CD4-positive, alpha-beta T cell treated with Interleukin-6 at 100 ng/mL for 8 hours (primary cell): Measurements from ENCODE around the gene LRRC25.
"Not testable (repeated sequence)": the region's sequence is repeated elsewhere in the genome, so short reads cannot be mapped to it uniquely, and the experiment has no call there.

Experiments
- DNase-seq: peaks from one replicate; pipeline ENCODE4 v3.0.0-alpha.2; 2020; ENCODE audit warnings: mixed read lengths, low spot score

LRRC25 gene

DNA sequence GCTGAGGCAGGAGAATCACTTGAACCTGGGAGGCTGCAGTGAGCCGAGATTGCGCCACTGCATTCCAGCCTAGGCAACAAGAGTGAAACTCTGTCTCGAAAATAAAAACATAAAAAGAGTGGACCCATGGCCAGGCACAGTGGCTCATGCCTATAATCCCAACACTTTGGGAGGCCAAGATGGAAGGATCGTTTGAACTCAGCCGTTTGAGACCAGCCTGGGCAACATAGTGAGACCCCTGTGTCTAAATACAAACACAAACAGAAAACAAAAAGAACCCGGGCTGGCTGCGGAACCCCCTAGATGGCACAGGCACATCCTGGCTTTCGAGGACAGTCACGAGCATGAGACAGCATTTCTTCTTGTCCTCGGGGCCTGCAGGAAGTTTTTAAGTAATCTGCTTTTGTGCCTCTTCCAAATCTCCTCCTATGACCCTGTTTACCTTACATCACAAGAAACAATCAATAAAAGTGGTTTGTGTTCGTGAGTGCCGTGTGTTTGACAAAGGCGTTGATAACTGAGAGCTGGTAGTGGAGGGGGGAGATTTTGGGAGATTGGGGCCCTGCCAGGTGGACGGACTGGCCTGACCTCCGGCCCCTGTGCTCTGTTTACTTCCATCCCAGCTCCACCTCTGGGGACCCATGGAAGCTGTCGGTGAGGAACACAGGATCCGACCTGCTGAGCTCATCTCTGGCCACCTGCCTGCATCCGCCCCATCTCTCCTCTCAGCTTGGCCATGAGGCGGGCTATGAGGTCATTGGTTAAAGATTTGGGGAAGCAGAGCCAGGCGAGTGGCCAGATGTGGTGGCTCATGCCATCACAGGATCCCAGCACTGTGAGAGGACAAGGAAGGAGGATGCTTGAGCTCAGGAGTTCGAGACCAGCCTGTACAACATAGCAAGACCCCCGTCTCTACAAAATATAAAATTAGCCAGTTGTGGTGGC, 17.3 kb downstream of the LRRC25 start:
- DNase-seq = no peak

DNA sequence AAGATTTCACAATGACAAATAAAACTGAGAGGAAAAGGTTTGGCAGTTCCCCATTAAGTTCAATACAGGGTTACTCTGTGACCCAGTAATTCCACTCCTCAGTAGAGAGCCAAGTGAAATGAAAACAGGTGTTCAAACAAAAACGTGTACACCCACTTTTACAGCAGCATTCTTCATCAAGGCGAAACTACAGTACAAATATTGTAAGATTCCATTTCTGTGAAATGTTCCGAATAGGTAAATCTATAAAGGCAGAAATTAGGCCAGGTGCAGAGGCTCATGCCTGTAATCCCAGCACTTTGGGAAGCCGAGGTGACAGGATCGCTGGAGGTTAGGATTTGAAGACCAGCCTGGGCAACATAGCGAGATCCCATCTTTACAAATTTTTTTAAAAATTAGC, 20.4 kb downstream of the LRRC25 start:
- no peak for DNase-seq

DNA sequence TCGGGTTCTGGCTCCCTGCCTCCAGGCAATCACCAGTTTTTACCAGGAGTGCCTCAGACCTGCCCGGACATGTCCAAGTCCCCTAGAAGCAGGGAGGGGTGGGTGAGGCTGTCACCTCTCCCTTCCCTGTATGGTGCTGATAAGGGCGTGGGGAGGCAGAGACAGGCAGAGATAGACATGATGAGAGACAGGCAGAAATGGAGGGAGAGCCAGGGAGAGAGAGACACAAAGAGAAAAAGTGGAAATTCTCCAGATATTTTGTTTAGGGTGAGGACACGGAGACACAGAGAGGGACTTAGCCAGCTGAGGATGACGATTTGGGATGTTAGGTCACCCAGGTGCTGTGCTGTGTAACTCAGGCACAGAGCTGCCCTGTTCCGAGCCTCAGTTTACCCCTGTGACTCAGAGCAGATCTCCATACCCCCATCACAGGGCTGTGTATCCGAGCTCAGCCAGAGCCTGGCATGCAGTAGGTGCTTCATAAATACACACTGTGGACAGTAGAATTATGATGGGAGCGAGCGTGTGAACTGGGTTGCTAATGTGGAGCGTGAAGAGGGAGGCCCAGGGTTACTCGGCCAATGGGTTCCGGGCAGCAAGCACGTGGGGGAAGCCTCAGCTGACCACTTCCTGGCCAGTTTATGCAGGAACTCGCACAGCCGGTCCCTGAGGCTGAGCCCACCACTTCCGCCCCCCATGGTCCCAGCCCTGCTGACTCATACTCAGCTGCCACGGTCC, 23.4 kb downstream of the LRRC25 start:
- DNase-seq = peak; percentile 38

DNA sequence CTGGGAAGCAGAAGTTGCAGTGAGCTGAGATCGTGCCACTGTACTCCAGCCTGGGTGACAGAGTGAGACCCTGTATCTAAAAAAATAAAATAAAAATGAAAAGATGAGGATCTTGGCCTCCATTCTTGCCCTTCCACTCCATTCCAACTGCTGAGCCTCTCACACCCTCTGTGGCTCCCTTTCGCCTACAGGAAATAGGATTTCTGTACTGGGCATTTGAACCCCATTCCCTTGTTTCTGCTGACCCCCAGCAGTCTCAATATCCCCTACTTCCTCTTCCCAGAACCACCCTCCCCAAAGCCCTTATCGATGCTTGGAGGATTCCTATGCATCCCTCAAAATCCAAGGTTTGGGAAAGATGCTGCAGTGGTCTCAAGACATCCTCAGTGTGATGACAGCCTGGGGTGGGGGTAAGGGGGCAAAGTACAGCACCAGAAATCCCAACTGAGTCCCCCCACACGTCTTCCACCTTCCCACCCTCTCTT, 24.0 kb downstream of the LRRC25 start:
- DNase-seq = no peak

- DNase-seq = no peak
These were observed 28.8 kb downstream of the LRRC25 start for GRCh38 chr19:18368504-18369222.

DNA sequence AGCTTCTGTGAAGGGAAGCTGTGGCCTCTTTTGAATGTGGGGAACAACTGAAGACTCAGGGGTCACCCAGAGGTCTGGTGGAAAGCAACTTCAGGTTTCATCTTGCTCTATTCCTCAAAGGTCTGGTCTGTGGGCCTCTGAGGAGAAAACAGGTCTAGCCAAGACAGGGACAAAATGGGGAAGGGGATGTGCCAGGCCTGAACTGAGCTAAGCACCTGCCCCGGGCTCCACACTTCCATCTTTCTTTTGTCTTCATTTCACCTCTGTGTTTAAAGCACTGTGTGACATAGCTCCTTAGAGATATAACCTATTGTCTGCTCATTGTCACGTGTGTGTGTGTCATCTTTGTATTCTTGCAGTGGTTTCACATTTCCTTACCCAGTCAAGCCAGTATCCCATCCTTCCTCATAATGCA, 31.4 kb downstream of the LRRC25 start:
- no peak for DNase-seq

DNA sequence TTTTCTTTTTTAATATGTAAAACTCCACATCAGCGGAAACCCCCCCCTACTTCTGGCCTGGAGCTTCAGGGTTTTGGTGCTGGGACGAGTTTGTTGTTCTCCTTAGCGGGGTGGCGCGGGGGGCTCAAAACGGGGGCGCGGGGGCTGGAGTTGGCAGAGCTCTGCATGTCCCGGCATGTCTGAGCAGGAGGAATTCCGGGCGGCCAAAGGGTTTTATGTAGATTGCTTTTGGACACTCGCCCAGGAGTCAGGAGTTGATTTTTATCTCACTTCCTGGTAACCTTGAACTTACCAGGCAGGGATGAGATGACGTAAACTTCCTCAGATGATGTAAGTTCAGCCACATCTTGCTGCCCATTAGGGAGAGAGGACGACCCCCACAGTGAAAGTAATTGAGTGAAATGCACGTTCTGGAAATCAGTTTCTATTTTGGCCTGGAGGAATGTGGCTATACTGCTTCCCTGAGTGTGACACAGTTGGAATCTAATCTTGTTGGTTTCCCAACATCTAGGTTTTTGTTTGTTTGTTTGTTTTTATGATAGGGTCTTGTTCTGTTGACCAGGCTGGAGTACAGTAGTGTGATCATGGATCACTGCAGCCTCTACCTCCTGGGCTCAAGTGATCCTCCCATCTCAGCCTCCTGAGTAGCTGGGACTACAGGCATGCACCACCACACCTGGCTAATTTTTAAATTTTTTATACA, 32.4 kb downstream of the LRRC25 start:
- DNase-seq = no peak

GRCh38 chr19:18364277-18364825, 33.1 kb downstream of the LRRC25 start:
- not testable (repeated sequence) for DNase-seq

DNA sequence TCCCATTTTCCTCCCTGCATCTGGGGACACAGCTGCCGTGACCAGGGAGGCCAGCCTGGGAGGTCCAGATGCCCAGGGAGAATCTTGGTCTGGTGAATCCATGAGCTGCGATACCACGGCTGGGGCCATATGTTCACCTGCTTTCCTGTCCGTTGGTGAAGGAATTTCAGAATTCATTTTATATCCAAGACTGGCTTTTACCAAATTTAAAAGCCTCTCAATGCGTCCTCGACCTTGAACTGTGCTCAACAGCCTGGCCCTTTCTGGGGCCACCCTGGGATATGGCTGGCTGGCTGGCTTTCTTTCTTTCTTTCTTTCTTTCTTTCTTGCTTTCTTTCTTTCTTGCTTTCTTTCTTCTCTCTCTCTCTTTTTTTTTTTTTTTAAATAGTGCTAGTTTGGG, 33.6 kb downstream of the LRRC25 start:
- no peak for DNase-seq

DNA sequence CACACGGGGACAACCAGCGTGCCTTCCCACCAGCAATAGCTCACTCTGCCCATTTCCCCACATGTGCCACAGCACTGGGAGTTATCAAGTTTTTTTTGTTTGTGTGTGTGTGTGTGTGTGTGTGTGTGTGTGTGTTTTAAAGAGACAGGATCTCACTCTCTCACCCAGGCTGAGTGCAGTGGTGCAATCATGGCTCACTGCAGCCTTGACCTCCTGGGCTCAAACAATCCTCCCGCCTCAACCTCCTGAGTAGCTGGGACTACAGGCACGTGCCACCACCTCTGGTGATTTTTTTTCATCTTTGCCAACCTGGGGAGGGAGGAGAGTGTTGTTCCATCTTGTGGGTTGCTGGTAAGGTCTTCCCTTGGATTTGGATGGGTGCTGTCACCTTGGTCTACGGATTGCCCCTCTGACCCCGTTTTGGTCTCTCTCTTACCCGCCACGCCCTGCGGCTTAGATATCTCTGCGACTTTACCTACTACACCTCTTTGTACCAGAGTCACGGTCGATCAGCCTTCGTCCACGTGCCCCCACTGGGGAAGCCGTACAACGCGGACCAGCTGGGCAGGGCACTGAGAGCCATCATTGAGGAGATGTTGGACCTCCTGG, 34.4 kb downstream of the LRRC25 start:
- no peak for DNase-seq

DNA sequence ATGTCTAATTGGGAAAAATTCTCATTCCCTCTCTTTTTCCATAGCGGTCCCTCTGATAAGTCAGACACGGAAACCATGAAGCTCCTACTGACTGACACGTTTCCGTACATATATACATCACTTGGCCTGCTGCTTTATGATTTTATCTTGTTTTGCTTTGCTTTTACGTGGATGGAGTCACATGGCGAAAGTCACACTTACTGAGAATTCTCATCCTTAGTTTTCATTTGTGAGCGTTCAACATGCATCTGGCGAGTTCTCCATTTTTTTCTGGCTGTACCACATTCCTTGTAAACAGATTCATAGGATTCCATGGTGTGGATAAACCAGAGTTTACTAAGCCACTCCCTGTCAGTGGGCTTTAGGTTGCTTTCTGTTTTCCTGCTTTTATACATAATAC, 35.8 kb downstream of the LRRC25 start:
- DNase-seq = no peak

GRCh38 chr19:18357041-18357440, 40.4 kb downstream of the LRRC25 start:
- DNase-seq = no peak

DNA sequence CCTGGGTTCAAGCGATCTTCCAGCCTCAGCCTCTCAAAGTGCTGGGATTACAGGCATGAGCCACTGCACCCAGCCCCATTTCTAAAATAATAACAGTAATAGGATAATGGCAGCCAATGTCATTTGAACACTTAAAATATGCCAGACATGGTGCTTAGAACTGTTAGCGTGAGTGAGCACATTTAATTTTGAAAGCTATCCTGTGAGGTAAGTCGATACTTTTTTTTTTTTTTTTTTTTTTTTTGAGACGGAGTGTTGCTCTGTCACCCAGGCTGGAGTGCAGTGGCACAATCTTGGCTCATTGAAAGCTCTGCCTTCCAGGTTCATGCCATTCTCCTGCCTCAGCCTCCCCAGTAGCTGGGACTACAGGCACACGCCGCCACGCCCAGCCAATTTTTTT, 42.7 kb downstream of the LRRC25 start:
- not testable (repeated sequence) for DNase-seq

GRCh38 chr19:18353378-18354005, 43.9 kb downstream of the LRRC25 start:
- no peak for DNase-seq

DNA sequence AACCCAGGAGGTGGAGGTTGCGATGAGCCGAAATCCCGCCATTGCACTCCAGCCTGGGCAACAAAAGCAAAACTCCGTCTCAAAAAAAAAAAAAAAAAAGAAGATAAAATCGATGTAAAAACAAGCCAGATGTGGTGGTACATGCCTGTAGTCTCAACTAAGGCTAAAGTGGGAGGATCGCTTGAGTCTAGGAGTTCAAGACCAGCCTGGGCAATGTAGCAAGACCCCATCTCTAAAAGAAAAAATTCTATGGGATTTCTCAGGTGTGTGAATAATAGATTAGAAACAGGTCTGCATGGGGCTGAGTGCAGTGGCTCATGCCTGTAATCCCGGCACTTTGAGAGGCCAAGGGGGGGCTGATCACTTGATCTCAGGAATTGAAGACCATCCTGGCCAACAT, 45.9 kb downstream of the LRRC25 start:
- DNase-seq = no peak

GRCh38 chr19:18350490-18350889, 46.9 kb downstream of the LRRC25 start:
- DNase-seq = no peak

DNA sequence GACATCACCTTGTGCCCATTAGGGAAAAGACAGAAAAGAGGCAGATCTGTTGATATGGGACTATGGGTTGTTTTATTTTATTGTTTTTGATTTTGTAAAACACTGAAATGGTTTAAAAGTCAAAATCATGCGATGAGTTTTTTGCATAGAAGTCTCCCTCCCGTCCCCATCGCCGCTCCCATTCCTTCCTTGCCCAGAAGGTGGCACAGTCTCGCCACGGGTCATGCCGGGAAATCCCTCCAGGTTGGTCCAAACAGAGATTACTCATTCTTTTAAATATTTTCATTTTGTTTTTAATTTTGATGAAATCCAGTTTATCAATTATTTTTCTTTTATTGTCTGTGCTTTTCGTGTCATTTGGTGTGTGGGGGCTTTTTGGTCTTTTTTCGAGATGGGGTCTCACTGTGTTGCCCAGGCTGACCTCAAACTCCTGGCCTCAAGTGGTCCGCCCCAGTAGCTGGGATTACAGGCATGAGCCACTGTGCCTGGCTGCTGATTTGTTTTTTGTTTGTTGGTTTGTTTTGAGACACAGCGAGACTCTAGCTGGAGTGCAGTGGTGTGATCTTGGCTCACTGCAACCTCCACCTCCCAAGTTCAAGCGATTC, 47.8 kb downstream of the LRRC25 start:
- DNase-seq = no peak

DNA sequence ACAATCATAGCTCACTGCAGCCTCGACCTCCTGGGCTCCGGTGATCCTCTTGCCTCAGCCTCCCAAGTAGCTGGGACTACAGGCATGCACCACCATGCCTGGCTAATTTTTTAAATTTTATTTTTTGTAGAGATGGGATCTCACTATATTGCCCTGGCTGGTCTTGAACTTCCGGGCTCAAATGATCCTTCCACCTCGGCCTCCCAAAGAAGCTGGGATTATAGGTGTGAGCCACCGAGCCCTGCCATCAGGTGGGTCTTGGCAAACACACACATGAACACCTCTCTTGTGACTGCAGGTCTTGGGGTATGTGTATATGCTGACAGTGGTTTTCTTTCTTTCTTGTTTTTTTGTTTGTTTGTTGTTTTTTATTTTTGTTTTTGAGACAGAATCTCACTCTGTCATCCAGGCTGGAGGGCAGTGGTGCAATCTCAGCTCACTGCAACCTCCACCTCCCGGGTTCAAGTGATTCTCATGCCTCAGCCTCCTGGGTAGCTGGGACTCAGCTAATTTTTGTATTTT, 48.5 kb downstream of the LRRC25 start:
- not testable (repeated sequence) for DNase-seq

- no peak for DNase-seq
These were observed 49.3 kb downstream of the LRRC25 start for GRCh38 chr19:18348171-18348570.

- no peak for DNase-seq
These were observed 51.3 kb downstream of the LRRC25 start for GRCh38 chr19:18346091-18346490.
